Measurements from ENCODE around the gene USH2A. TPM values are rescaled to one million over a fixed set of nuclear protein-coding genes. Genes with fewer than 3 reads are reported as not detected.

Gene USH2A
- polyA plus RNA-seq, 1 donor from 2014 or later = 0.17 TPM

GRCh38 chr1:216045400-216045799, 377.8 kb downstream of the USH2A start:
- TF ChIP-seq EP300 (conservative IDR thresholded peaks at IDR 0.05; ENCODE audit: poor library complexity, severe bottlenecking) = no peak
- no peak for TF ChIP-seq EZH2 (IDR thresholded peaks at IDR 0.05; ENCODE audit: borderline replicate concordance, insufficient read depth, low read length, poor library complexity, severe bottlenecking)
- TF ChIP-seq RAD21 (conservative IDR thresholded peaks at IDR 0.05) = no peak
- TF ChIP-seq TAF1 (IDR thresholded peaks at IDR 0.05; ENCODE audit: low read depth) = no peak
- Histone ChIP-seq H3K4me3 (ENCODE audit: low read length) (no peak overlapping the region), H3K9ac (ENCODE audit: low read length) (no peak overlapping the region), H3K27me3 (ENCODE audit: insufficient read depth, low read depth, low read length) (no peaks in the 10 kb centered on the region), H3K27ac (ENCODE audit: low read length) (no peak overlapping the region), H3K9me3 (ENCODE audit: low read length) (no peaks in the 10 kb centered on the region), H4K20me1 (ENCODE audit: insufficient read depth) (no peaks in the 10 kb centered on the region), H3K9me2 (ENCODE audit: insufficient read depth, low read length) (no peaks in the 10 kb centered on the region), H3K36me3 (ENCODE audit: insufficient read depth, low read length) (no peaks in the 10 kb centered on the region), H3F3A (ENCODE audit: insufficient read depth, low read length, poor library complexity, severe bottlenecking) (no peaks in the 10 kb centered on the region), H2AFZ (ENCODE audit: low read depth, low read length) (no peak overlapping the region), H3K79me2 (replicated peaks; ENCODE audit: insufficient read depth, low read length) (no peaks in the 10 kb centered on the region), H3K4me2 (ENCODE audit: low read length) (no peak overlapping the region)

- Histone ChIP-seq H3K9ac (ENCODE audit: low read length) (no peak overlapping the region), H4K20me1 (ENCODE audit: insufficient read depth) (no peaks in the 10 kb centered on the region), H2AFZ (ENCODE audit: low read depth, low read length) (no peak overlapping the region), H3K36me3 (ENCODE audit: insufficient read depth, low read length) (no peaks in the 10 kb centered on the region), H3K4me2 (ENCODE audit: low read length) (no peak overlapping the region), H3K79me2 (replicated peaks; ENCODE audit: insufficient read depth, low read length) (no peaks in the 10 kb centered on the region), H3K4me3 (ENCODE audit: low read length) (no peak overlapping the region), H3F3A (ENCODE audit: insufficient read depth, low read length, poor library complexity, severe bottlenecking) (no peaks in the 10 kb centered on the region), H3K9me3 (ENCODE audit: low read length) (no peaks in the 10 kb centered on the region), H3K27me3 (ENCODE audit: insufficient read depth, low read depth, low read length) (no peaks in the 10 kb centered on the region), H3K27ac (ENCODE audit: low read length) (no peak overlapping the region), H3K9me2 (ENCODE audit: insufficient read depth, low read length) (no peaks in the 10 kb centered on the region)
- TF ChIP-seq EP300 (conservative IDR thresholded peaks at IDR 0.05; ENCODE audit: poor library complexity, severe bottlenecking) = no peak
- no peak for TF ChIP-seq REST (IDR thresholded peaks at IDR 0.05; ENCODE audit: borderline replicate concordance)
- TF ChIP-seq MXI1 (conservative IDR thresholded peaks at IDR 0.05; ENCODE audit: poor library complexity, severe bottlenecking) = no peak
- no peak for TF ChIP-seq SMC3 (conservative IDR thresholded peaks at IDR 0.05; ENCODE audit: poor library complexity)
- no peak for TF ChIP-seq RAD21 (conservative IDR thresholded peaks at IDR 0.05)
- TF ChIP-seq TAF1 (IDR thresholded peaks at IDR 0.05; ENCODE audit: low read depth) = no peak
- no peak for TF ChIP-seq EZH2 (IDR thresholded peaks at IDR 0.05; ENCODE audit: borderline replicate concordance, insufficient read depth, low read length, poor library complexity, severe bottlenecking)
- no peak for TF ChIP-seq POLR2AphosphoS5 (IDR thresholded peaks at IDR 0.05)
- no peak for TF ChIP-seq CTCF (IDR thresholded peaks at IDR 0.05; ENCODE audit: poor library complexity, severe bottlenecking)
Measured at GRCh38 chr1:216044538-216044937, 378.7 kb downstream of the USH2A start.
